ENCODE measurements around the gene PTPRD.

PTPRD gene

GRCh38 chr9:8904771-8905515 lies 1707.9 kb downstream of the PTPRD start:
- no peak for DNase-seq (ENCODE audit: low spot score)

DNA sequence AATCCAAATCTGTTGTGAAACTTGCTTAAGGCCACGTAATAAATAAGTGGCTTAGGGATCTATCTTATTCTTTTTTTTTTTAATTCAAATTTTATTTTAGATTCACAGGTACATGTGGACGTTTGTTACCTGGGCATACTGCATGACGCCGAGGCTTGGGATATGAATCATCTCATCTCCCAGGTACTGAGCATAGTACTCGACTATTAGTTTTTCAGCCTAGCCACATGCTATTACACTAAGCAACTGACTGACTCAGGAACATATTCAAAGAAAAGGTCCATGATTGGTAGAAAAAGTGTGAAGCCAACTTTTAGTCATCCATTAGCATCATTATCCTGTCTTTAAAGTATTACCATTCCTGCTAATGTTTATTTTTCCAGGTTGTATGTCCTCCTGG lies 1709.7 kb downstream of the PTPRD start:
- DNase-seq (ENCODE audit: low spot score) = no peak

- DNase-seq (ENCODE audit: low spot score) = no peak
Observed at GRCh38 chr9:8901146-8901545, 1711.7 kb downstream of the PTPRD start.

- no peak for DNase-seq (ENCODE audit: low spot score)
Observed at GRCh38 chr9:8899511-8899910, 1713.3 kb downstream of the PTPRD start.

DNA sequence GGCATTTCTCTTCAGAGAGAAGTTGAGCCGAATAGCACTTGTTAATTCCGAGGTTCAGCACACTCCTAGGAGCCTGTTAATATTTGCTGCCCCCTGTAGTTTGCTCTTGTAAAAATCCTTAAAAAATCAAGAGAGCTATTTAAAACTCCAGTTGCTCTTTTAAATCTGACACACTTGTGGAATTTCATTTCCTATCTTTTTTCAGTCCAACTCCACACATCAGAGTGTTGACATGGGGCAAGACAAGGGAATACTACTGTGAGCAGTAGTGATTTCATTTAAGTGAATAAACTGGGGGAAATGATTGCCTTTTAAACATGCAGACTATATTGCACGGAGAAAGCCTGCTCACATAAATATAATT lies 1717.0 kb downstream of the PTPRD start:
- peak; percentile 52 for DNase-seq (ENCODE audit: low spot score)

DNA sequence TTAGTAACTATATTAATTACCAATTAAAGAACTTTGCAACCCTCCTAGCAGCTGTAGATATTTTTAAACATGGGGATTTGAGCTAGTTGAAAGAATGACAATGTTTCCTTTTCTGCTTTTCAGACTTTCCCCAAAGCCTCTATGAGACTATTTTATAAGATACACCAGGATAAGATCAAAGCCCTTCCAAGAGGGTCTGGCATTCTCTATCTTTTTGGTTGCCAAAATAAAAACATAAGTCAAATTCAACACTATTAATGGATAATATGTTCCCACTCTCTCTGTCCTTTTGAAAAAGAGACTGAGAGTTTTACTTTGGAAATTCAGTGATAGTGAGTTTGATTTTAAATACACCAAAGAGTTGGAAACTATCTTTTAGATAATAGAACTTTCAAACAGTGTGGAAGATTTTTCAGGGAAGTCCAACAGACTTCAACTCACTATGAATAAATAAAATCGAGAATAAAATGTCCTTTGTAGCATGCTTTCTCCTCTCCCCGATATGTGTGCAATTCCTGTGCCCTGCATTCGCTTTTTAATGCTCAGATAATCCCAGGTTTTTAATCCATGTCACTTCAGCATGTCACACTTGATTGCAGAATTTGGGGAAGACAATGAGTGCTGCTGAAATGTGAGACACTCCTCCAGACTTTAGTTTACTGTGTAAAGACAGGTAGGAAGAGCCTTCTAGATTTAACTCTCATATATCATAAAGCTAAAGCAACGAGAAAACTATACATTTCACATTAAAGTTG lies 1717.5 kb downstream of the PTPRD start:
- DNase-seq (ENCODE audit: low spot score) = peak; percentile 29

DNA sequence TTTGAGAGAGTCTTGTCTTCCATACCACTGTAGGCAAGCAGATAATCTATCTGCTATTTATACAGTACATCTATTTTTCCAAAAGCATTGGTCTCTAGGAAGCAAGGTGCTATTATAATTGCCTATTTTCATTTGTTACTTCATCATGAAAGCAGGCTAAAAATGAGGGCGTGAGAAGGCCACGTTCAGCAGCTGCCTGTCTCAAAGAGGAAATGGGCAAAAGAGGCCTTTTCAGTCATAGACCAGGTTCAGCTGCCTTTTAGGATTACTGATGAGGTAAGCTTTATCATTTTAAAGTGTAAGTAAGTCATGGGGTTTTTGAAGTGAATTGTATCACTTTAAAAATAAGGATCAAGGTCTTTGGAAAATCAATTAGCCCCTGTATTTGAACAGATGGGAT lies 1722.1 kb downstream of the PTPRD start:
- no peak for DNase-seq (ENCODE audit: low spot score)

- DNase-seq (ENCODE audit: low spot score) = no peak
Observed at GRCh38 chr9:8889100-8889499, 1723.7 kb downstream of the PTPRD start.

DNA sequence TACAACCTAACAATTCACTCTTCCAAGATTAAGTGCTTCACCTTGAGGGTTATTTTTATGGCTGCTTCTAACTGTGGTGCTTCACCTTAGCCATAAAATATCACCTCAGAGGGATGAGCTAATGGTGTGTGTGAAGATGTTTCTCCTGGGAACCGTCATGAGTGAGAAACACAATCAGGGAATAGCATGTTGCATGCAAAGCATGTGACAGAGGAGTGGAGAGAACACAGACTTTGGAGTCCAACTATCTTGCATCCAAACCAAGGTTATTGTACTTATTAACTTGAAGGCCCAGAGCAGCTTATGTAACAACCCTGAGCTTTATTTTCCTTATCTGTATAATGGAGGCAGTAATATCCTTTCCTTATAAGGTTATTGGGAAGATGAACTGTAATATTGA lies 1724.2 kb downstream of the PTPRD start:
- no peak for DNase-seq (ENCODE audit: low spot score)

- no peak for DNase-seq (ENCODE audit: low spot score)
Observed at GRCh38 chr9:8887369-8887768, 1725.4 kb downstream of the PTPRD start.

GRCh38 chr9:8883321-8883720 lies 1729.5 kb downstream of the PTPRD start:
- no peak for DNase-seq (ENCODE audit: low spot score)

GRCh38 chr9:8880060-8880459 lies 1732.7 kb downstream of the PTPRD start:
- no peak for DNase-seq (ENCODE audit: low spot score)

- no peak for DNase-seq (ENCODE audit: low spot score)
Observed at GRCh38 chr9:8879284-8879683, 1733.5 kb downstream of the PTPRD start.

GRCh38 chr9:8877753-8878494 lies 1734.9 kb downstream of the PTPRD start:
- no peak for DNase-seq (ENCODE audit: low spot score)

GRCh38 chr9:8876303-8876702 lies 1736.5 kb downstream of the PTPRD start:
- DNase-seq (ENCODE audit: low spot score) = no peak

DNA sequence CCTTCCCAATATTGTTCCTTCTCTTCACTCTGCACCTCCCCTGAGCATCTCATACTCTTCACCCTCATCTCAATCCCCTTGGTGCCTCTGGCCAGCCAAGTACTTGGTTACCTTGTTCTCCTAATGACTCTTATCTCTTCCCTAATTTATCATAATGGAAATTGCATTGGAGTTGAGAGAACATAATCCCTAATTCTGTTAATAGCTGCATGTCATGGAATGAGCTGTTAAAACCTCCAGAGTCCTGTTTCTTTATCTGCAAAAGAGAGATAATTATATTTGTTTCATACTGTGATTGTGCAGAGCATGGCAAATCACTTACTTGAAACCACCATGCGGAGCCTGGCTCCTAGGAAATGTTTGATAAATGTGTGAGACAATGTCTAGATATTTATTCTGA lies 1738.3 kb downstream of the PTPRD start:
- DNase-seq (ENCODE audit: low spot score) = peak; percentile 29

DNA sequence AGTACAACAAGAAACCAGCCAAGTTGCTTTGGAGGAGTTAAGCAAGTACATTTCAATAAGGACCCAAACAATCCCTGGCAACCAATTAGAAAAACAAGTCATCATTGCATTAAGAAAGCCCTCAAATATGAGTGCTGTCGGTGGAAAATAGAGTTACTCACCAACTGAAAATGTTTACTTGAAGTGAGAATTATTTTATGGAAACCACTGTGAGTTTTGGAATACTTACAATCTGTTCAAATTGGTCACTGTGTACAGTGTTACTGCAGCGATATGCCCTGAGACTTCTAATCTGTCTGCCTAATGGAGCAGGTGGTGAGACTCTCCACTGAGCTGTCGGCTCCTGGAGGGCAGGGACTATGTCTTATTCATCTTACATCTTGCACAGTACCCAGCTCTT lies 1740.0 kb downstream of the PTPRD start:
- peak; percentile 34 for DNase-seq (ENCODE audit: low spot score)

- DNase-seq (ENCODE audit: low spot score) = peak; percentile 26
Observed at GRCh38 chr9:8871796-8872445, 1740.9 kb downstream of the PTPRD start.

GRCh38 chr9:8871396-8871795 lies 1741.4 kb downstream of the PTPRD start:
- no peak for DNase-seq (ENCODE audit: low spot score)

DNA sequence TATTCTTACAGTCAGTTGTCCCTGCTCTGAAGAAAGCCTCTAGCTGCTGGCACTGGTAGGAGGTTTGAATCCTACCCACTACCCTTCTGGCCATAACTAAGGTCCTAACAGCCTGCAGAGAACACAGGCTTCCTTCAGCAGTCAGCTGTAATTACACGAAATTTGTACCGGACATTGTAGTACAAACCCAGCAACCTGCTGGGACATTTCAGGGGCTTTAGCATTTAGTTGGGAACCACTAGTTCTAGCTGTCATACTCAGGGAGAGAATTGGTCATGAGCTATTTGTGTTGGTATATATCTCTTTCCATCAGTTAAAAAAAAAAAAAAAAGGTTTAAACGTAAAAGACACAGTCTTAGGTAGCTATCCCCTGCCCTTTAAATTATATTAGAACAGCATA lies 1743.0 kb downstream of the PTPRD start:
- DNase-seq (ENCODE audit: low spot score) = no peak

DNA sequence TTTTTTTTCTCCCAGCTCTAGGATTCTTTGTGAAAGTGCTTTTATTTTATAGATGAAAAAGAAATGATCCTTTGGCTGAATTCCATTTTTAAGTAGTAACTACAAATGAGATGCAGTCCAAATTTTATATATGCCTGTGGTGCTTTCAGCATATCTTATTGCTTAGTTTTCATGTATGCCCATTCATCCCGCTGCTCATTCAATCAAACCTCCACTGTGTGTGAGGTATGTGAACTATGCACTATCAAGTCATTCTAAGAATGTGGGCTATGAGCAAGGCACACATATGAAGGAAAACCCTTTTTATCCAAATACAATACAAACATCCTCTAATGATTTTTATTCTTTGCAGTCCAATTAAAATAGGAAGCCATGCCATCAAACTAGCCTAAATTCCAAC lies 1744.2 kb downstream of the PTPRD start:
- DNase-seq (ENCODE audit: low spot score) = no peak

- DNase-seq (ENCODE audit: low spot score) = no peak
Observed at GRCh38 chr9:8867148-8867547, 1745.7 kb downstream of the PTPRD start.

GRCh38 chr9:8864545-8864896 lies 1748.3 kb downstream of the PTPRD start:
- no peak for DNase-seq (ENCODE audit: low spot score)
